ENCODE measurements around the gene KLHL36. TPM values are rescaled to one million over a fixed set of nuclear protein-coding genes. Genes with fewer than 3 reads are reported as not detected.

KLHL36 gene
- total and polyA plus RNA-seq, 8 donors, result 18.1 to 41.5 (median 26.5) TPM

DNA sequence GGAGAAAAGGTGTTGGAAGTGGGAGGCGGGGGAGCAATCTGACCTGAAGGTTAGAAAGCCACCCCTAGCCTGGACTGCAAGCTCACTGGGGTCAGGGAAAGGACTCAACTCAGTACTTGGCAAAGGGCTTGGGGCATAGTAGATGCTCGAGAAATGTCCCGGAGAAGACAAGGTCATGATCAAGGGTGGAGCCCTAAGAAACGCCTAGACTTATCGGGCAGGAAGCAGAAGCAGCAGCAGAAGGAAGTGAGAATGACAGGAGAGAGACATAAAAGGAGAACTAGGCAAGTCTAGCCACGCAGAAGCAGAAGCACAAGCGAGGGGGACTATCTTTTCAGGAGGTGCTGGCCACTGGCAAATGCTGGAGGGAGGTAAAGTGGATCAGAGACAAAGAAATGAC lies 40.6 kb upstream of the KLHL36 start:
- H3K36me3 ChIP-seq, result no peaks in the 10 kb centered on the region
- peaks cover 0 to 7% (median 0%) of the 10 kb centered on the region in 3 donors for H3K4me1 ChIP-seq
- FAIRE-seq (no peak), ATAC-seq (peak in 3 of 4 donors; percentile 24 to 66 (median 31)), DNase-seq (no peak)
- H3K4me3 ChIP-seq, result no peak overlapping the region
- peak overlapping the region in 2 of 4 donors; percentile 37 to 41 for H3K27ac ChIP-seq
- no peaks in the 10 kb centered on the region for H3K9me3 ChIP-seq
- H3K27me3 ChIP-seq, result no peaks in the 10 kb centered on the region
- intact Hi-C loops (cut with DNase I), result no loop called here
- TF ChIP-seq, protein P1, sequence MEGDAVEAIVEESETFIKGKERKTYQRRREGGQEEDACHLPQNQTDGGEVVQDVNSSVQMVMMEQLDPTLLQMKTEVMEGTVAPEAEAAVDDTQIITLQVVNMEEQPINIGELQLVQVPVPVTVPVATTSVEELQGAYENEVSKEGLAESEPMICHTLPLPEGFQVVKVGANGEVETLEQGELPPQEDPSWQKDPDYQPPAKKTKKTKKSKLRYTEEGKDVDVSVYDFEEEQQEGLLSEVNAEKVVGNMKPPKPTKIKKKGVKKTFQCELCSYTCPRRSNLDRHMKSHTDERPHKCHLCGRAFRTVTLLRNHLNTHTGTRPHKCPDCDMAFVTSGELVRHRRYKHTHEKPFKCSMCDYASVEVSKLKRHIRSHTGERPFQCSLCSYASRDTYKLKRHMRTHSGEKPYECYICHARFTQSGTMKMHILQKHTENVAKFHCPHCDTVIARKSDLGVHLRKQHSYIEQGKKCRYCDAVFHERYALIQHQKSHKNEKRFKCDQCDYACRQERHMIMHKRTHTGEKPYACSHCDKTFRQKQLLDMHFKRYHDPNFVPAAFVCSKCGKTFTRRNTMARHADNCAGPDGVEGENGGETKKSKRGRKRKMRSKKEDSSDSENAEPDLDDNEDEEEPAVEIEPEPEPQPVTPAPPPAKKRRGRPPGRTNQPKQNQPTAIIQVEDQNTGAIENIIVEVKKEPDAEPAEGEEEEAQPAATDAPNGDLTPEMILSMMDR (IDR thresholded peaks at IDR 0.05), result no peak
- 80 to 91% methylated on average over 7 of the region's 7 CpGs for WGBS, 2 donors

DNA sequence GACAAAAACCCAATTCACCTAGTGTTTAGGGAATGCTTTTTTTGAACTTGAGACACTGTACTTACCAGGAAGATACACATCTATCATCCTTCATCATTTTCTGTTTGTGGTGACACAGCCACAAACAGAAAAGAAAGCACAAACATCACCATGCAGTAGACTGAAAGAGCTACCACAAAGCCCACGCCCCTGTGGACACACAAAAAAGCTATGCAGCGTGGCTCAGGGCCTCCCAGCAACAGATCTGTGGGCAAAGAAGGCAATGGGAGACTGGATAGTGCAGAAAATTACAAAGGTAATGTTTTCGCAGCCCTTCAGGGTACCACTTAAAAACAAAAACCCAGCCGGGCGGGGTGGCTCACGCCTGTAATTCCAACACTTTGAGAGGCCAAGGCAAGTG lies 40.0 kb upstream of the KLHL36 start:
- H3K4me1 ChIP-seq, result peaks cover 0 to 7% (median 0%) of the 10 kb centered on the region in 3 donors
- no peak for DNase-seq
- no peak for ATAC-seq
- TF ChIP-seq, protein P1 (IDR thresholded peaks at IDR 0.05), result no peak
- peak overlapping the region in 1 of 4 donors; percentile 41 for H3K27ac ChIP-seq
- FAIRE-seq, result no peak
- WGBS, 2 donors, result 83 to 94% methylated on average over 6 of the region's 6 CpGs
- no peaks in the 10 kb centered on the region for H3K36me3 ChIP-seq
- intact Hi-C loops (cut with DNase I), result no loop called here
- no peaks in the 10 kb centered on the region for H3K9me3 ChIP-seq
- H3K4me3 ChIP-seq, result no peak overlapping the region
- no peaks in the 10 kb centered on the region for H3K27me3 ChIP-seq

DNA sequence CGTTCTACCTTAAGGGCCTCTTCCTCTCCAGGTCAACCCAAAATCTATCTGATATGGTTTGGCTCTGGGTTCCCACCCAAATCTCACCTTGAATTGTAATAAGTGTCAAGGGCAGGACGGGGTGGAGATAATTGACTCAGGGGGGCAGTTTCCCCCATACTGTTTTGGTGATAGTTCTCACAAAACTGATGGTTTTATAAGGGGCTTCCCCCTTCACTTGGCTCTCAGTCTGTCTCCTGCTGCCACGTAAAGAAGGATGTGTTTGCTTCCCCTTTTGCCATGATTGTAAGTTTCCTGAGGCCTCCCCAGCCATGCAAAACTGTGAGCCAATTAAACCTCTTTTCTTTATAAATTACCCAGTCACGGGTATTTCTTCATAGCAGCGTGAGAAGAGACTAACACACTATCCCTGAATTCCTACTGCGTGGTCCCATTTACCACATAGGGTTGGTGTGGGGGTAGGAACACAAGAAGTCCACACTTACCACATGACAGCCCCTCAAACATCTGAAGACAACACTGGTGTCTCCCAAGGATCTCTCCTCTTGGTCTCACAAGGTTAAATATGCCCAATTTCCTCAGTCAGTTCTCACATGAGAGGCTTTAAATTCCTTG lies 38.6 kb upstream of the KLHL36 start:
- 80 to 86% methylated on average over 6 of the region's 6 CpGs for WGBS, 2 donors
- no peak overlapping the region for H3K27ac ChIP-seq
- ATAC-seq, result no peak
- FAIRE-seq, result no peak
- H3K9me3 ChIP-seq, result no peaks in the 10 kb centered on the region
- no peaks in the 10 kb centered on the region for H3K27me3 ChIP-seq
- no peak for DNase-seq
- peaks cover 0 to 7% (median 0%) of the 10 kb centered on the region in 3 donors for H3K4me1 ChIP-seq
- H3K4me3 ChIP-seq, result no peak overlapping the region
- intact Hi-C loops (cut with DNase I), result no loop called here
- TF ChIP-seq, protein P1 (IDR thresholded peaks at IDR 0.05), result no peak
- H3K36me3 ChIP-seq, result no peaks in the 10 kb centered on the region

DNA sequence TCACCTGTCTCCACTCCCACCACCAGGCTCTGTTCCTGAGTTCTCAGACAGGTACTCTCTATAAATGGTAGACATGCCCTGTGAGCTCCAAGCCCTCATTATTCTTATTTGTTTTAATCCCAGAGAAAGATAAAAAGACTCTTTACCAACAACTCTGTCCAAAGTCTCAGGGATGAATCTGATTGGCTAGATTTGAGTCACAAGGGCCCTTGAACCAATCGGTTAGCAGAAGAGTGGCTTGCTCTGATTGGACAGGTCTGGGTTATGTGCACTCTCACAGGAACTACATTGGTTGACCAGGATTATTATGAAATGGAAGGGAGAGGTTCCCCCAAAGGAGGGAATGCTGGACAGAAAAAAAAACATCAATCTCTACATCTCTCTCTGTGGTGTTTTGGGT lies 37.9 kb upstream of the KLHL36 start:
- ATAC-seq (no peak), FAIRE-seq (no peak), DNase-seq (no peak)
- no peaks in the 10 kb centered on the region for H3K36me3 ChIP-seq
- intact Hi-C loops (cut with DNase I), result no loop called here
- H3K27ac ChIP-seq, result no peak overlapping the region
- 74 to 94% methylated on average over 1 of the region's 1 CpG for WGBS, 2 donors
- no peak overlapping the region for H3K4me3 ChIP-seq
- H3K27me3 ChIP-seq, result no peaks in the 10 kb centered on the region
- peaks cover 0 to 7% (median 0%) of the 10 kb centered on the region in 3 donors for H3K4me1 ChIP-seq
- no peaks in the 10 kb centered on the region for H3K9me3 ChIP-seq
- TF ChIP-seq, protein P1 (IDR thresholded peaks at IDR 0.05), result no peak

DNA sequence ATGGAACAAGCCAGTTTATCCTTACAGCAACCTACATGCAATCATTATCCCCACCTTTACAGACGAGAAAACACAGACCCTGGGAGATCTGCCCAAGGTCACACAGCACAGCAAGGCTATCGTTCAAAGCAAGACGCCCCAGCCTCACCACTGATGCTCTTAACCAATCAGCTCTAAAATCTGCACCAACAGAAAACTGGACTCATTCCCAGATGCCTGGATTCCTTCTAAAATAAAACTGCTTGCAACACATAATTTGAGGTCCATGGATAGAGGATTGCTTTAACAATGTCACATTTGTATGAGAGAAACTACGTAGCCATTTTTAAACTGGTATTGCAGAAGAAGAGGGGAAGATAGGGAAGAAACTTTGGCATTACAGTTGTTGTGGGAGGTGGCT lies 37.3 kb upstream of the KLHL36 start:
- Histone ChIP-seq H3K27ac (no peak overlapping the region), H3K4me3 (no peak overlapping the region), H3K4me1 (peaks cover 0 to 7% (median 0%) of the 10 kb centered on the region in 3 donors), H3K36me3 (no peaks in the 10 kb centered on the region), H3K9me3 (no peaks in the 10 kb centered on the region), H3K27me3 (no peaks in the 10 kb centered on the region)
- TF ChIP-seq, protein P1 (IDR thresholded peaks at IDR 0.05), result no peak
- intact Hi-C loops (cut with DNase I), result no loop called here
- 20% methylated on average over 4 of the region's 4 CpGs for WGBS, 2 donors
- FAIRE-seq (no peak), ATAC-seq (peak in 1 of 4 donors; percentile 32), DNase-seq (no peak)
